GM20000 (cell line): ENCODE data around the gene PCGF3.

ENCODE experiments used
- DNase-seq: peaks from one replicate; pipeline ENCODE4 v3.0.0; 2012; ENCODE audit warnings: low spot score
- TF ChIP-seq, protein P1 (sequence below): IDR thresholded peaks from 2 replicates; pipeline ENCODE4 v1.5.1; 2012; ENCODE audit warnings: mild to moderate bottlenecking, control low read depth; ENCODE audit errors: extremely low read depth, missing control alignments

The PCGF3 gene

DNA sequence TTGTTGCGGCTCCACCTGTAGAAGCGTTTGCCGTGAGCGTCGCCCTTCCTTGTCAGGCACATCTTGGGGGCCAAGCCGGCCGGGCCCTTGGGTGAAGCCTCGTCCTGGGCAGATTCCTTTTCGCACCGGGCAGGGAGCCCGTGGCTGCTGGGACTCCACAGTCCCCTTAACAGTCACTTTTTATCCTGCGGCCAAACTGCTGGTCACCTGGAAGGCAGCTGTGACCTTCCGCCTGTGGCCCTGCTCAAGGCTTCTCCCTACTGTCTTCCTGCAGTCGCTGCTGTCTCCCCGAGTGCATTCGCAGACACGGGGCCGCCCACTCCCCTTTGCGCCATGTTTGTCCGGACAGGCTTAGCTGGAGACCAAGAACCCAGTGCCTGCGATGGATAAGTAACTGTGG lies 55.0 kb downstream of the PCGF3 start:
- TF ChIP-seq, protein P1, sequence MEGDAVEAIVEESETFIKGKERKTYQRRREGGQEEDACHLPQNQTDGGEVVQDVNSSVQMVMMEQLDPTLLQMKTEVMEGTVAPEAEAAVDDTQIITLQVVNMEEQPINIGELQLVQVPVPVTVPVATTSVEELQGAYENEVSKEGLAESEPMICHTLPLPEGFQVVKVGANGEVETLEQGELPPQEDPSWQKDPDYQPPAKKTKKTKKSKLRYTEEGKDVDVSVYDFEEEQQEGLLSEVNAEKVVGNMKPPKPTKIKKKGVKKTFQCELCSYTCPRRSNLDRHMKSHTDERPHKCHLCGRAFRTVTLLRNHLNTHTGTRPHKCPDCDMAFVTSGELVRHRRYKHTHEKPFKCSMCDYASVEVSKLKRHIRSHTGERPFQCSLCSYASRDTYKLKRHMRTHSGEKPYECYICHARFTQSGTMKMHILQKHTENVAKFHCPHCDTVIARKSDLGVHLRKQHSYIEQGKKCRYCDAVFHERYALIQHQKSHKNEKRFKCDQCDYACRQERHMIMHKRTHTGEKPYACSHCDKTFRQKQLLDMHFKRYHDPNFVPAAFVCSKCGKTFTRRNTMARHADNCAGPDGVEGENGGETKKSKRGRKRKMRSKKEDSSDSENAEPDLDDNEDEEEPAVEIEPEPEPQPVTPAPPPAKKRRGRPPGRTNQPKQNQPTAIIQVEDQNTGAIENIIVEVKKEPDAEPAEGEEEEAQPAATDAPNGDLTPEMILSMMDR, result no peak
- DNase-seq, result no peak

DNA sequence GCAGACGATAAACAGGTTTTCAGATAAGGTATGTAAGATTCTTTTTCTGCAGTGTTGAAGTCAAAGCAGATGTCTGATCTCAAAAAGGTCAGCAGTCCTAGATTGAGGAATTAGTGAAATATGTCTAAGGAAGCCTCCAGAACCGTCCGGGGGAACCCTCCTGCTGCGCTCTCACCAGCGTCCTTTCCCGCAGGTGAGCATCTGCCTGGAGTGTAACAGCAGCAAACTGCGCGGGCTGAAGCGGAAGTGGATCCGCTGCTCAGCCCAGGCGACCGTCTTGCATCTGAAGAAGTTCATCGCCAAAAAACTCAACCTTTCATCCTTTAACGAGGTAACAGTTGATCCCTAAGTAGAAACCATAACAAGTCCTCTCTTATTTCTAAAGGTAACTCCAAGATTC lies 55.5 kb downstream of the PCGF3 start:
- no peak for DNase-seq
- TF ChIP-seq, protein P1, result no peak

DNA sequence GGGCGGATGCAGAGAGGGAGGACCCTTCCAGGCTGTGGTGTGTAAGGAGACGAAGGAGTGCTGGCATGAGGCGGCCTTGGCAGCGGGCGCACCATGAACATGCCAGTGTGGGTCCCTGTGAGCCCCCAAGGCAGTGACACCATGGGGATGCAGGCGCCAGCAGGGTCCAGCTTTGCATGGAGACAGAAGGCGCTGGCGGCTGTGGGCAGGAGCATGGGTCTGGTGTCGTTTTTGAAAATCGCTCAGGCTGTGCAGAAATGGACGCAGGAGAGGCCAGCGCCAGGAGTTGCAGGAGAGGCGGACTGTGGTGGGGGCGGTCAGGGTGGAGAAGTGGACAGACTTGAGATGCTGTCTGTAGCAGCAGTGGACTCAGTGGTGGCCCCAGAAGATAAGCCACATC lies 56.1 kb downstream of the PCGF3 start:
- TF ChIP-seq, protein P1, result no peak
- DNase-seq, result no peak

DNA sequence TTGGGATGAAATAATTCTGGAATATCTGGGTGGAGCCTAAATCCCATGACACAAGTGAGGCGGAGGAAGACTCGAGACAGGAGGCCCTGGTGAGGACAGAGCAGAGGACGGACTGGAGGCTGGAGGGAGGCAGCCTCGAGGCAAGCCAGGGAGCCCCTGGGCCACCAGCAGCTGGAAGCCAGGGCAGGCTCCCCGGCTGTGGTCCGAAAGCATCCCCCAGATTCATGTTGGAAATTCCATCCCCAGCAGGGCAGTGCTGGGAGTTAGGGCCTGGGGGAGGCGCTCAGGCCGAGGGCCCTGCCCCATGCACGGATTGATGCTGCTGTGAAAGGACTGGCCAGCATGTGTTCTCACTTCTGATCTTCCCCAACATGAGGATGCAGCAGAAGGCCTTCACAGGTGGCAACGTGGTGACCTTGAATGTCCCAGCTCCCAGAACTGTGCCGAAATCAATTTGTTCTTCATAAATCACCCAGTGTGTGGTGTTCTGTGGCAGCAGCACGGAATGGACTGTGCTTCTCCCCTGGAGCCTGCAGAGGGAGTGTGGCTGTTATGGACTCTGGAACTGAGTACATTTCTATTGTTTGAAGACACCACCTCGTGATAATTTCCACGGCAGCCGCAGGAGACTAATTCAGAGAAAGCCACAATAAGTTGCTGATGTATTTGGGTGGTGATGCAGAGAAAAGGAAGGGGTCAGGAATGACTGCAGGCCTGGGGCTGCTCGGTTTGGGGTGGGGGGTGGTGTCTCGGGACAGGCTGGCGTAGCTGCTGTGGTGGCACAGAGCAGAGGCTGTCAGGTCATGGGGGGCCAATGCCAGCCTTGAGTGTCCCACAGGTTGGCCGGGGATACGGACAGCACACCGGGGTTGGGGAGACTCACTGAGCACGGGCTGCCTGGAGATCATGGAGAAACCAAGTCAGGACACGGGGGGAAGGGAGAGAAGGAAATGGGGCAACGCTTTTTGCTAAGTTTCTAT lies 56.9 kb downstream of the PCGF3 start:
- DNase-seq, result no peak
- TF ChIP-seq, protein P1, result no peak

DNA sequence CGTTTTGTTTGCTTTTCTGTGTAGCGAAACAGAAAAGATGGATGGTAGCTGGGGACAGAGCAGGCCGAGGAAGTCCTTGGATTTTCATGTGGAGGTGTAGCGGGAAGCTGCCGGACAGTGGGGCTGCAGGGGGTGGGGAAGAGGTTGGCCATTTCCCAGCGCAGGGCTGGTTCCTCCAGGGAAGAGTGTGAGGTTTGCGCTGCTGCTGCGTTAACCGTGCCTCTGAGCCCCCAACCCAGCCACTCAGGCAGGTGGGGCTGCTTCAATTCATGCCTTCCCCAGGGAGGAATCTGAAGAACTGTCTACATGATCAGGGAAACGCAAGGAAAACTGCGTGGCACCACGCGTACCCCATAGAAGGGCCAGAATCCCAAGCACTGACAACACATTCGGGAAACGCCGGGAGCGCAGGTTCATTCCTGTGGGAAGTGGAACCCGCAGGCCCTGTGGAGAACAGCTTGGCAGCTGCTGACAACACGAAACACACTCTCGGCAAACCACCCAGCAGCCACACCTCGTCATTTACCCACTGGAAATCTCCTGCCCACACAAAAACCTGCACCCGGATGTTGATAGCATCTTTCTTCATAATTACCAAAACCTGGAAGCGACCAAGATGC lies 57.7 kb downstream of the PCGF3 start:
- DNase-seq, result no peak
- TF ChIP-seq, protein P1, result no peak

DNA sequence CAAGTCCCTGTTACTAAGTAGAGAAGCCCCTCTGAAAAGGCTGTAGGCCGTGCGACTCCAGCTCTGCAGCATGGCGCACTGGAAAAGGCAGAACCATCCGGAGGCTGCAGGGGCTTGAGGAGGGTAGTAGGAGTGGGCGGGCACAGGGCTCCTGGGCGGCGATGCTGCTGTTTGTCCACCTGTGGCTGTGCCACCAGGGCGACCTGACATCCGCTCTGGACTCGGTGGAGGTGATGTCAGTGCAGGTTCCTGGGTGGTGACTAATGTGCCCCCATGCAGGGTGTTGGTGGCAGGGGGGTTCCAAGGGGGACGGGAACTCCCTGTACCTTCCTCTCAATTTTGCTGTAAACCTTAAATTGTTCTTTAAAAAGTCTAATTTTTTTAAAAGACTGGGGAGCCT lies 58.3 kb downstream of the PCGF3 start:
- no peak for DNase-seq
- TF ChIP-seq, protein P1, result no peak

DNA sequence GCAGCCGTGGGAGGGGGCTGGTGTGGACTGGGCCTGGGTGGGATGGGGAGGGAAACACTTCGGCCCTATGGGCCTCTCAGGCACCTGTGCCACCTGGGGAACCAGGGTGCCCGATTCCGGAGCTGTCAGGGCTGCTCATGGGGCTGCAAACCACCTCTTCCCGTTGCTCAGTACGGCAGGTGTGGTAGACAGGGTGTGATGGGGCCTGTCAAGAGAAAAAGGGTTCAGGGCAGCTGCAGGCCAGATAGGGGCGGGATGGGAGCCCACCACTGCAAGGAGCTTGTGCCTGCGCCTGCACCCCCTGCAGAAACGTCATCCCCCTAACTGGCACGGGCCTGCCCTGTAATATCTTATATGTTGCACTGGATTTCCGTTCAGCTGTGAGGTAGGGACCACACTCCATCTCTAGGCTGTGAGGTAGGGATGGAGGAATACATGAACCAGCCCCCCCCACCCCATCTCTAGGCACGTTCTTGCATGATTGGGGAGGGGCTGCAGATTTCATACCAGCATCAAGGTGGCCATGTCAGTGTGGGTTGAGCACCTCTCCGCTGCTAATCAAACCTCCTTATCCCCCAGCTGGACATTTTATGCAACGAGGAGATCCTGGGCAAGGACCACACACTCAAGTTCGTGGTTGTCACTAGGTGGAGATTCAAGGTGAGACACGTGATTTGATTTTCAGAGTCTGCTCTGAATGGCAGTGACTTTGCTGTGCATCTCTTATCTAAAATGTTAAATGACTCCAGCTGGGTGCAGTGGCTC lies 59.0 kb downstream of the PCGF3 start:
- TF ChIP-seq, protein P1, result no peak
- no peak for DNase-seq
